GM19455 (cell line): ENCODE data around the gene IFRD1.

Source experiments
- ATAC-seq: cut with Tn5 transposase; IDR thresholded peaks from one replicate; pipeline ENCODE4 v1.9.1; 2021; ENCODE audit not compliant: unreplicated experiment

IFRD1 gene

DNA sequence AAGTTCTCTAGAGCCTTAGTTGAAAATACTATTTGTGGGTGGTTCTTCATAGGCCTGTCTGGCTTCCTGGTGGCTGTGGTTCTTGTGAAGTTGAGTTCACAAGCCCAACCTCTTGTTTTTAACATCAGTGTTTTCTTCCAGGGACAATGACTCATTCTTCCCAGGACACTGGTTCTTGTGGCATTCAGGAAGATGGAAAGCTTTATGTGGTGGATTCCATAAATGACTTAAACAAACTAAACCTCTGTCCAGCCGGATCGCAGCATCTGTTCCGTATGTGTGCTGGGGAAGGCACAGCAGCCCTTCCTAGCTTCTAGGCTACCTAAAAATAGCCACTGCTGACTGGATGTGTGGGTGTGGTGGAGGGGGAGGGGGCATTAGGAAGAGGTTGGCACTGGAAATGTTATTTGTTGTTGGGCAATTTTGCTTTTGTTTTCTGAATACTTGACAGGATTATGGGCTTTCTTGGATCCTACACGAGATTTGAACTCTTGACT lies 34.5 kb downstream of the IFRD1 start:
- no peak for ATAC-seq

- ATAC-seq: no peak
These were observed 35.5 kb downstream of the IFRD1 start for GRCh38 chr7:112485766-112486165.

- ATAC-seq: no peak
These were observed 37.4 kb downstream of the IFRD1 start for GRCh38 chr7:112487457-112488263.

DNA sequence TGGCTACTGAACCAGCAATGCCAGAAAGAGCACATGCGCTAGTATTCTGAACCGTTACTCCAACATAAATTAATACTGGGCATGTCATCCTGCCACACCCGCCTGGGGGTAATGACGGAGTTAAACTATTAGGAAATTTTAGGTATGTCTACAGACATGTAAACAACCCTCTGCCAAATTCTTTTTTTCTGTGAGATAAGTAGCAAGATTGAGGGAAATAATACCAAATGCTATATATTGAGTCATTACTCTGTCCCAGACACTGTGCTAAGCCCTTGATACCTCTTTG lies 37.9 kb downstream of the IFRD1 start:
- ATAC-seq: no peak

- ATAC-seq: no peak
These were observed 41.9 kb downstream of the IFRD1 start for GRCh38 chr7:112492186-112492585.

DNA sequence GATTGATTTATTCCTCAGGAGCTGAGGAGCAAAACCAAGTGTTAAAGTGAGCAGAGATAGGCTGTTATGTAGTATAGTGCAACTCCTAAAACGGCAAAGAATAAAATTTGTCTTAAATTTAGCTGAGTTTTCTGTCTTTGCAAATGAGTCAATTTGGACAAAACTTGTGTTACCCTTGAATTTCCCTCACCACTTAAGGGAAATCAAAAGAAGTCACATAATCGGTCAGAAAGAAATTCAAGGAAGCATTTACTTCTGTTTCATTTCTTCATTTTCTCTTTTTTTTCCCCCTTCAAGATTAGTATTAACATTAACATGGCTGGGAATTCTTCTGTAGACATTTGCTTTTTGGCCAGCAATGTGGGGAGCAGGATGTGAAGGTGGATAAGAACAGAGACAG lies 44.4 kb downstream of the IFRD1 start:
- ATAC-seq: no peak

- ATAC-seq: no peak
These were observed 45.0 kb downstream of the IFRD1 start for GRCh38 chr7:112495156-112495788.

GRCh38 chr7:112495810-112496462 lies 45.7 kb downstream of the IFRD1 start:
- ATAC-seq: peak; percentile 44

DNA sequence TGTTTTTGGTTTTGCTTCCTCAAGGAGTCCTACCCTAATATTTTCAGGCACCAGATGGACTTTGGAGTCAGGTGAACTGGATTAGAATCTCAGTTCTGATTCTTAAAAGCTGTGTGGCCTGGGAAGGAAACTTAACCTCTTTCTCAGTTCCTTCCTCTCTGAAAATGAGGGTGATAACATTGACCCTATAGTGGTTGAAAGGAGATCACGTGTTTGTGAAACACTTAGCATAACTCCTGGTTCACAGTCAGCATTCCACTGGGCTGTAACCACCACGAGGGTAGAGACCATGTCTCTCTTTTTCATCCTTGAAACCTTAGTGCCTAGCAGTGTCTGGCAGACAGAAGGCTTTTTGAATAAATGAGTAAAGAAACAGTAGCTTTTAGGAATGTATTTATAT lies 47.2 kb downstream of the IFRD1 start:
- no peak for ATAC-seq

GRCh38 chr7:112500619-112501018 lies 50.4 kb downstream of the IFRD1 start:
- no peak for ATAC-seq

GRCh38 chr7:112501801-112502503 lies 51.7 kb downstream of the IFRD1 start:
- no peak for ATAC-seq

GRCh38 chr7:112502700-112503099 lies 52.4 kb downstream of the IFRD1 start:
- no peak for ATAC-seq

- no peak for ATAC-seq
These were observed 53.2 kb downstream of the IFRD1 start for GRCh38 chr7:112503361-112503972.

DNA sequence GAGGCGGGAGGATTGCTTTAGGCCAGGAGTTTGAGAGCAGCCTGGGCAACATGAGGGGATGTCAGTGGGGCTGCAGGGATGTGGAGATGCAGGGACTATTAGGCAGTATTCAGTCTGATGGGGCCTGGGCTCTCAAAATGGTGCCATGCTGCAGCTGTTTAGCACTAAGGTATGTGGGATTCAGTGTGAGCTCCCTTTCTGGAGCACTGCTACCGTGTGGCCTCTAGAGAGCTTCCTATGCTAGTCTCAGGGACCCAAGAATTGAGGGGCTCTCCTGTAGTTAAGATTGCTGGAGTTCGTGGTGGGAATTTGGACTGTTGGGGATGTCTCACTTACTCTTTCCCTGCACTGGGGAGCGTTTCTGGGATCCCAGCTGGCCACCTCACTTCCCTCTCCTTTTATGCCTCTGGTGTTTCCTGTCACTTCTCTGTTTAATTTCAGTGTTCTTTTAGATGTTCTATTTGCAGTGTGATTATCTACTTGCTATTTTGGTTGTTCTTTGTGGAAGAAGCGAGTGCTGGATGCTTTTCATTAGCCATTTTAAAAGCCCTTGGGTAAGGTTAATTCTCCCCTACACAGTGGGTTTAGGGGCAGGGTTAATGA lies 53.9 kb downstream of the IFRD1 start:
- ATAC-seq: no peak

GRCh38 chr7:112505495-112505894 lies 55.2 kb downstream of the IFRD1 start:
- ATAC-seq: no peak

DNA sequence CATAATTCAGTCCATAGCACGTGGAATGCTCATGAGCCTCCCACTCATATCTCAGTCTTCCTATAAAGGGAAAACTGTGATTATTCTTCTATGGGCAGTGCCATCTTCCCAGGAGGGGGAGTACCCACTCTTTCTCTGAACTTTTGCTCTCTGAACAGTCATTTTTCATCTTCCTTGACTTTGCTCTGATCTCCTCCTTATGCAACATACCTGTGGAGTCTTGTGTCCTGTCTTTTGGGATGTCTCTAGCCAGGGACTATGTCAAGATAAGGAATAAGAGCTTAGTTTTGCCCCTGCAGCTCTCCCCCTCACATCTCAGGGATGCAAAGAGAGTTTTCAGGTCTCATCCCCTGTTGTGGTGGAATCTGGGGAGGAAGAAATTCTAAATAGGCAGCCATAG lies 58.1 kb downstream of the IFRD1 start:
- no peak for ATAC-seq

DNA sequence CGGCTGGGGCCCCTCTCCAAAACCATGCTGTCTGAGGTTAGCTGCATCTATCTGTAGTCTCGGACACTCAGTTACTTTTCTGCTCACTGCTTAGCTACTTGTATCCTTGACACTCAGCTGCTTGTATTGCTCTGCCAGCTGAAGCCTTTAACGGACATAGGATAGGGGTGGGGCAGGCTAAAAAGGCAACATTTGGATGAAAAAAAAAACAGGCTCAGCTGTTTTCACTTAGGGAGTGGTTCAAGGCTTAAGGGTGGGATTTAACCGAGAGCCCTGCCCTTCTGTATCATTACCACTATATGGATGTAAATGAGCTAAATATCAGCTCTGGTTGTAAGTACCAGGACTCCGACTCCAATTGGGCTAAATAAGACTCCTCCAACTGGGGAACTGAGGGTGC lies 59.1 kb downstream of the IFRD1 start:
- no peak for ATAC-seq

- ATAC-seq: peak; percentile 49
These were observed 59.9 kb downstream of the IFRD1 start for GRCh38 chr7:112510001-112510742.

- no peak for ATAC-seq
These were observed 60.5 kb downstream of the IFRD1 start for GRCh38 chr7:112510743-112511110.
